Activated gamma-delta T cell treated with anti-CD3 and anti-CD28 coated beads, Interleukin-2, amount 50 U/mL, for 16 hours (primary cell): ENCODE results near the gene PSD.

Experiments
- DNase-seq: peaks from one replicate; pipeline ENCODE4 v3.0.0-alpha.2; 2020; ENCODE audit warnings: low read depth

Gene PSD

DNA sequence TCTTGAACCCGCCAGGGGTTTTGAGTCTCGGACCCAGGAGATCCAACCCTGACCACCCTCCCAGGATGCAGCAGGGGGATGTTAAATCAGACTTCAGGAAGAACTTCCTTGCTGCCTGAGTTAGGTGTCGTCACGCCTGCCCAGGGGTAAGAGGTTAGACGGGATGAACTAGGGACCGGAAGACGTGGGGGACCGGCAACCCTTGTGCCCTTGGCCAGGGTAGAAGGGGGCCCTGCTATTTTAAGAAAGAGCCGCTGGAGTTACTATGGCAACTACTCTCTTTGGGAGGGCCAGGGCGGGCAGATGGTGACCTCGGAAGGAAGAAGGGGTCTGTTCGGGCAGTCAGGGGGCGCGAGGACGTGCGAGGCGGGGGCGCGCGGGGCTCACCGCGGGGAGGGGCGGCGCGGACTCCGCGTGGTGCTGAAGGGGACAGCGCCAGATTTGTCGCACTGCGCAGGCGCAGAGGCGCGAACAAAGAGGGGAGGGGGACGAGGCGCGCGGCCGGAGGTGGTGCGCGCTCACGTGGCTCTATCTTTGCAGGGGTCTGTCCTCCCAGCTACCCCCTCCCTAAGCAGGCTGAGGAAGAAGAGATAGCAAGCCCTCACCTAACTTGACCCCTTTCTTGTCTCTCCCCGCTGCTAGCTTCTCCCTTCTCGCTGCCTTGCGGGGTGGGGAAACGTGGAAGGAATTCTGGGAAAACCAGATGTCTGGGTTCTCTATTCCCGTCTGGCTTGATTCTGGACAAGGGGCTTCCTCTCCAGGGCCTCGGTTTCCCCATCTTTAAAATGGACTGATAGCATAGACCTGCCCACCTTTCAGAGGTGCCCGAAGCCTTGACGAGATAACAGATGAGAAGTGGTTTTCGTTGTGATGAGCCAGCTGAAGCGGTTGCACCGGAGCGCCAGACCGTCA is 940 bp upstream of the PSD start:
- peak; percentile 42 for DNase-seq

DNA sequence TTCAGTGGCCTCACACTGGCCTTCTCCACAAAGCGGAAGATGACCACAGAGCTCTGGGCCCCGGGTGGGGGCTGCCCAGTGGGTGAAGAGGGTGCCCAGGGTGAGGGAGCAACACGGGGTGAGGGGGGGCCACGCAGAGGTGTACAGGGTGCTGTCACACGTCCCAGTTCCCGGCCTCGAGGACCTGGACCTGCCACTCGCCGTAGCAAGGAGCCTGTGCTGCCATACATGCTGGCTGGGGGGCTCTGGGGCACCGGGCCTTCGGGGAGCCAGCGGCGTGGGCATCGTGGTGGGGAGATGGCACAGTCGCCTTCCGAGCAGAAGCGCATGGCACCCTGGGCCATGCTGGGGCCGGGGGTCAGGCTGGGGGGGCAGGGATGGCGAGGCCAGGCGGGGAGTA is 1.9 kb downstream of the PSD start:
- DNase-seq: no peak

DNA sequence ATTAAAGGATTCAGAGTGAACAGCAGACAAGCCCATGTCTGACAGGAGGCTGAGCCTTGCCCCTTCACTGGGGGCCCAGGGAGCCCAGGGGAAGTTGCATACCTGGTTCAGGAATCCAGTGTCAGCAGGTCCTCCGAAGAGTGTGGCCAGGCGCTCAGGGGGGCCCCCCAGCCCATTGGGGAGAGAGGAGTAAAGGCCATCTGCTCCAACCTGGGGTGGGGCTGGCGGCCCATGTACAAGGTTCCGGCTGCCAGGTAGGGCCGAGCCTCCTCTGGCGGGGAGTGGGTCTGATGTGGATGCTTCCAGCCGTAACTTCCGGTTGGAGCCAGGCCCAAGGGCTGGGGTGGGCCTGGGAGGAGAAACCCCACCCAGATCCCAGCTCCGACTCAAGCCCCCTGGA is 2.3 kb downstream of the PSD start:
- DNase-seq: no peak

DNA sequence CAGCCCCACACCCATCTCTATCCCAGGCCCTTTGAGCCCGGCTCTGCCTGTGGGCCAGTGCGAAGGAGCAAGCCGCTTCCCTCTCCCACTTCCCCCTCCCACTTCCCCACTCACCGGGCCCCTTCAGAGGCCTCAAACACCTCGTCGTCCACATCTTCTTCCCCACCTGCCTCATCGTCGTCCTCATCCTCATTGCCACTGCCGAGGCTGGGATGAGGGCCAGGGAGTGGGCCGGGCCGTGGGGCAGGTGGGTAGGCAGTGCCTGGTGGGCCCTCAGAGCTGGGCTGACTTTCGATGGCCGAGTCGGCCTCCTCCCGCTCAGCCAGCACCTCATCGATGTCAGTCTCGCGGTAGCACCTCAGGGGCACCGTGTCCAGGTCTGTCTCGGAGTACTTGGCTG is 3.8 kb downstream of the PSD start:
- DNase-seq: no peak

DNA sequence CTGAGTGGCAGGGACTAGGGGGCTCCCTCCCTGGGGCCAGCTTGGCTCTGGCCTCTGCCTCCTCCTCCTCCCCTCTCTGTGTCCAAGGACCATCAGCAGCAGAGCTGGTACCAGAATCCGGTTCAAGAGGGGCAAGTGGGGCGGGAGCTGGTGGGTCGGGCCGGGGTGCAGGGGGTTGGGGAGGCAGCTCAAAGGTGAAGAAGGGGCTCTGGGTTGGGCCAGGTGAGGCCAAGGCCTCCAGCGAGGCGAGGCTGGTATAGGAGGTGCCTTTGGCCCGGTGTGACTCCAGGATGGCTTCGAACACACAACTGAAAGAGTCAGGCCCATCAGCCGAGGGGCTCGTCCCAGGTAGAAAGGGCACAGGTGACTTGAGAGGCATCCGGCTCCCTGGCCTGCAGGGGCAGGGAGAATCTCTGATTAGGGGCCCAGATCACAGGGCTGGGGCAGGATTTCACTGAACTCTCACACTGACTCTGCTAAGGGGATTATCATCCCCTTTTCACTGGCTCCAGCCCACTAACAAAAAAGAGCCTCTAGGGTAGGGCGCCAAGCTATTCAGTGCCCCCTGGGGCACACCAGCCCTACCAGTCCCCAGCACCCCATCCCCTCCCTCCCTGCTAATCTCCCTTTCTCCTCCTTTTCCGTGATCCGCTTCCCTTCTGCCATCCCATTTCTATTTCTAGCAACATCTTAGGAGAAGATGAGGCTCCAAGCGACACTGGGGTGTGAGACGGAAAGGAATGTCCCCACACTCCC is 4.6 kb downstream of the PSD start:
- no peak for DNase-seq

DNA sequence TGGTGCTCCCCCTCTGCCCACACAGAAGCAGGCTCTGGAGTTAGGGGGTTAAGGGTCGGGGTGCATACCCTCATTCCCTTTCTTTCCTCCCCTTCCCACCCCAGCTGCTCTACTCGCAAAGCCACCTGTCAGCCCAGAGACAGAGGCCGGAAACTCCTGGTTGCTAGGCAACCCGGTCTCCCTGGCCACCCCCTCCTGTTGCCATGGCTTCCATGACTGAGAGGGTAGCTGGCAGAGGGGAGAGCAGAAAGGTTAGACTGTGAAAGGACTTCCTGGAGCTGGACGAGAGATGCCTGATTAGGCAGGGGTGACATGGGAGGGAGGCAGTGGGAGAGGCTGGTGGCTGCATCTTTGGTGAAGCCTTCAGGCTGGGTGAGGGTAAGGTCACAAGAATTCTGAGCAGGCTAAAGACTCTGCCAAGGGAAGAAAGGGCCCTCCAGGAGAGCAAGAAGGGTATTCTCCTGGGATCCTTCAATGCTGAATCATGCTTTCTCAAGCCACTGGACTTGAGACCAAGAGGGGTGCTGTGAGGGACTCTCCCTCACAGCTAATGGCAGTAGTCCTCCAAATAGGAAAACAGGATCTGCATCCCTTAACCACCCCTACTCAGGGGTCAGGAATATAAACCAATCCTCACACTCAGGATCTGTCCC is 5.4 kb downstream of the PSD start:
- DNase-seq: no peak

DNA sequence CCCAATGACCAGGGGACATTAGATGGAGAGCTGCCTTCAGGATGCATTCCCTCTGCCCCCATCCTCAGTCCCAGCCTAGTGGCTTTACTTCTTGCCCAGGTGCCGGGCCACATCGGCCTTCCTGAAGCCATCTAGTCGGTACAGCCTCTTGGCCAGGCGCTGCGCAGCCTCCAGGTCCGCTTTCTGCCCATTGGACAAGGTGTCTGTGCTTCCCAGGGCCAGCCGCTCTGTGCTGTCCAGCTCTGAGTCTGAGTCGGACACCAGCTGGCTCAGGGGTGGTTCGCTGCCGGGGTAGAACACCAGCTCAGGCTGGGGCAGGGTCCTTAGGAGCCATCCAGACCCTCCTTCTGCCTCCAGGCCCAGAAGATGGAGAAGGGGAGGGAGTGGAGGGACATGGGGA is 6.3 kb downstream of the PSD start:
- no peak for DNase-seq

DNA sequence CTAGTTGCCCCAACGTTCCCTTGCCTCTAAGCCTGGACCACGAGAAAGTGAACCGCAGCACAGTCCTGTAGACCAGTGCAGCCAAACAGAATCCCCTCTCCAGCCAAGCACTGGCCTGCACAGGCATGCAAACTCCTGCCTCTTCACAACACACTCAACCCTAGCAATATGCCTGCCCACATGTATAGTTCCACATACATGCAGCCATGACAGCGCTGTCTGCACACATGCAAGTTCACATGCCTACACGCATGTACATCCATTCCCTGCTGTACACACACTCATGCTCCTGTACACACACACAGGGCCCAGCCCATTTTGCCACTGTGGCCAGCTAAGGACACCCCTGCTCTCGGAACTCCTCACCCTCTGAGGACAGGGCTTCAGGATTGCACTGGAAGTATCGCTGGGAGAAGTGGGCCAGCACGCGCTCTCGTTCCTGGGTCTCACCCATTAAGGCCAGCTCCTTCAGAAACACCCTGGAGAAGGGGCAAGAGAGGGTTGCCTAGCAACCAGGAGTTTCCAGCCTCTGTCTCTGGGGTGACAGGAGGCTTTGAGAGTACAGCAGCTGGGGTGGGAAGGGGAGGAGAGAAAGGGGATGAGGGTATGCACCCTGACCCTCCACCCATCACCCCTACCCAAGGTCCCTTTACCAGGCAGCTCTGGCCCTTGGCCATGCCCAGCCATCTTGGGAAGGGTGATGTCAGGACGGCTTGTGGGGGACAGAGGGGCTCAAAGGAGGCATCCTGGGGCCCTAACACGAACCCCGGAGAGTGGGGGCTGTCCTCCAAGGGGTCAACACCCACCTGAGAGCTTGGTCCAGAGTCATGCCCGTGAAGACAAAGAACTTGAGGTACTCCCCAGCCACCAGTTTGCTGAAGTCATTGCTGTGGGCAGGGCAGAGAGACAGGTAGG is 7.0 kb downstream of the PSD start:
- no peak for DNase-seq

DNA sequence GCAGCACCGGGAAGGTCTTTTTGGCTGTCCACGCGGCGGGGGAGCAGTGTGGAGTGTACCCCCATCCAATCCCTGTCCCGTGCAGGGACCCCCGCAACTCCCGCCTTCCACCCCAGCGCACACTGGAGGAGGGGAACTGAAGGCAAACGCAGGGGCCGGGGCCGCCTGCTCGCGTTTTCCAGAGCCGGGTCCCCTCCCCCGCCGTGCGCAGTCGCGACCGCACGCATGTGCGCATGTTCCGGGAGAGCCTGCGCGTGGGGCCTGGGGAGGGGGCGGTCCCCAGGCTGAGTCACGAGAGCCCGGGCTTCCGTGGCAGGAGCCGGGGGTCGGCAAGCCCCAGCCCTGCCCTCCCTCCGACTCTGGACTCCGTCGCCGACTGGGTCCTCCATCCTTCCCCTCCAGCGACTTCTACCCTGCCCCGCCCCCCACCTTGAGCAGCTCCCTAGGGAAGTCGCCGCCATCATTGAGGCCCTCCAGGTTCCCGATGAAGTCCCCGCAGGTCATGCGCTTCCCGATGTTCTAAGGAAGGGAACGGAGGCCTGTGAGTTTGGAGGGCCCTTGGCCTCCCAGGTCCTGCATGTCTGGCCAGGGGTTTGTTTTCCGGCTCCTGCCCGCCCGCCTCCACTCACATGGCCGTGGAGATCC is 8.0 kb downstream of the PSD start:
- DNase-seq: no peak

DNA sequence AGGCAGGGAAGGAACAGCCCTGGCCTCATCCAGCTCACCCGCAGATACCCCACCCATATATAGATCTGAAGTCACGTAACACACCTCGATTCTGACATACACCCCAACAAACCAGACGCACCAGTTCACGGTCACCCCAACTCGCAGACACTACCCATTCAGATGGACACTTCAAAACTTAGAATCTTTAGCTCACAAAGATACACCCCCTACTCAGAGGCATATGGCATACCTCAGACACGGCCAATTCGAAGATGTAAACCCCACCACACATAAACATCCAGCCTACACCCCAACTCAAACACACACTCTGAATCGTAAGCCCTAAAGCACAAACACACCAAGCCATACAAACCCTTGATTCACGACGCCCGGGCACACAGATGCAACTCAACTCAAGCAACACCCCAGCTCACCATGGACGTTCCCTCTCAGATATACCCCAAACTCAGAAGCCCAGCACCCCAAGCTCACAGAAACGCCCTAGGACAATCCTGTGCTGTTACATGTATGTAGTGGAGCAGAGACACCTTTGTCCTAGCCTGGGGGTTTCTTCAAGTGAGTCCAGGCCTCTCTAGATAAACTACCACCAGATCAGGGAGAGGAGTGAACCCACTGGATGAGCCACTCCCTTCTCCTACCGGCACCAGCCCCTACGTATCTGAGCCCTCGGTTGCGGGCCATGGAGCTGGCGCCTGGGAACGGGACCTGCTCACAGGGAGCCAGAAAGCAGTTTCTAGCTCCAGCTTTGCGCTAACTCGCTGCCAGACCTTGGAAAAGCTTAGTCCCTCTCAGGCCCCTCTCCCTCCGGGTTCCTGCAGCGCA is 8.8 kb downstream of the PSD start:
- no peak for DNase-seq

DNA sequence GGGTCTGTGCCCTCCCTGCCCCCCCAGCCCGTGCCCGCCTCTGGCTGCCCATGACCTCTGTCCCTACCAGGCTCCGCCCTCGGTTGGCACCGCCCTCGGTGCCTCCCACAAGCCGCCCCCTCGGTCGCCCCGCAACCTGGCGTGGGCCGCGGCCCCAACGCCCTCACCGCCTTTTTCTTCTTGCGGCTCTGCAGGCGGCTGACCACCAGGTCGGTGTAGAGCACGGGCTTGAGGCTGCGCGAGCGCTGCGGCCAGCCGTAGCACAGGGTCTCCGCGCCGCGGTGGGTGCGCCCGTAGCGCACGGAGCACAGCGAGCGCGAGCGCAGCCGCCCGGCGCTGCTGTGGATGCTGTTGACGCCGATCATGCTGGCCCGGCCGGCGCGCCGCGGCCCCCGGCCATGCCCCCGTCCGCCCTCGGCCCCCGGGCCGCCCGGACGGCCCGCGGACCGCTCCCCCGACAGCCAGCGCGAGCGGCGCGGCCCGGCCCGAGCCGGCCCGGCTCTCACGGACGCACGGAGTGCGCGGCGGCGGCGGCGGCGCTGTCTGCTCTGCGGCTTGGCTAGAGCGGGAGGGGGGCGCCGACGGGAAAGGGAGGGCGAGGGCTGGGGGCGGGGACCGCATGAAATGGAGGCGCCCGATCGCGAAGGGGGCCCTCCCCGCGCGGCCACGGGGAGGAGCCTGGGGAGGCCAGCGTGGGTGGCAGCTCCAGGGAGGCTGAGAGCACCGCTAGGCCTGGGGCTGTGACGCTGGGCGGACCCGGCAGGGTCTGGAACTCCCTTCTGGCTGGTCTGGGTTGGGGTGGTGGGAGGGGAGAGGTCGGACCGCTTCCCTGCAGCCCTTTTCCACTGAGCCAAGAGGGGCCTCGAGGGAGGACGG is 9.6 kb downstream of the PSD start:
- DNase-seq: peak; percentile 67

DNA sequence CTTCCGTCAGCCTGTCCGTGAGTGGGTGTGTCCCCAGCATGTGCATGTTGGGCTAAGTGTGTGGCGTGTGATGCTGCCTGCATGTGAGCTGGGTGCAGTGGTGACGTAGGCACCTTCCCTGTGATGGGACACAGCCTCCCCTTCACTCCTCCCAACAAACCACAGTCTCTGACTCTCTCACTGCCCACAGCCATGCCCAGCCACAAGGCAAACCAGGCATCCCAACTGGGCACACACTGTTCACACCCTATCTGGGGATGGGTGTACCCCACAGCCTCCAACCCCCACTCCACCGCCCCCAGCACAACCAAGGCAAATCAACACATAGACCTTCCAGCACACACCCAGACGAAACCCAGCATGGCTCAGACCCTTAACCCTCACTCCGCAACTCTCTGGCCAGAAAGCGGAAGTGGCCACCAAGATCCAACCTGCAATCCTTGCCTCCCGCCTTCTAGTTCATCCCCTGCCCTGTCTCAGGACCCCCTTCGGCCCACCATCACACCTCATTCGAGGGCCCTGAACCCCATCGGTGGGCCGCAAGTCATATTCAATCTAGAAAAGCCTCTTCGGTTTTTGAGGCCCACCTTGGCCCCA is 10.4 kb downstream of the PSD start:
- DNase-seq: no peak

DNA sequence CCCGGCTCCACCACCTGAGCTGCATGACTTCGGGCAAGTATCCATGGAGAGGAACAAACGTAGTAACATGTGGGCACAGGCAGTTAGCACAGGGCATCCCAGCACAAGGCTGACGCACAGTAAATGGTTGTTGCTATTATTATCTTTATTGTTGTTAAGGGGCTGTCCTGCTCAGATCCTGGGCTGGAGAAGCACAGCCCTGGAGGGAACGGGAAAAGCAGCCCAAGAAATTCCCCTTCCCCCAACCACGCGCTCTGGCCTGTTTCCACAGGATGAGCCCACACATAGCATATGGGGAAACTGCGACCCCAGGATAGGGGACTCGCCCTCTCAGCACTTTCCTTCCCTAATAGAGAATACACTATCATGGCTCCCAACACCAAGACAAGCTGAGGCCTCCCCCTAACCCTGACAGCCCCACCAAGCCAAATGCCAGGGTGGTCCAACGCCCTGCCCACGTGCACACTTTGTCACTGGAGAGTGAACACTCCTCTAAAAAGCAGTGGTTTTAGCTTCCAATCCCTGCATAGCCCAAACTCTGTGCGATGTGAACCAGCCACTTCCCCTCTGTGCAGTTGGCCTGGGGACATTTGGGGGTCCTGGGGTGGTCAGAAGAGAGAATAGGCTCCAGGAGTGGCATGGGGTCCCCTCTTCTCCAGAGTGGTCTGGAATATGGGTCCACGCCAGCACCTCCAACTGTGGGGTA is 11.0 kb downstream of the PSD start:
- no peak for DNase-seq

DNA sequence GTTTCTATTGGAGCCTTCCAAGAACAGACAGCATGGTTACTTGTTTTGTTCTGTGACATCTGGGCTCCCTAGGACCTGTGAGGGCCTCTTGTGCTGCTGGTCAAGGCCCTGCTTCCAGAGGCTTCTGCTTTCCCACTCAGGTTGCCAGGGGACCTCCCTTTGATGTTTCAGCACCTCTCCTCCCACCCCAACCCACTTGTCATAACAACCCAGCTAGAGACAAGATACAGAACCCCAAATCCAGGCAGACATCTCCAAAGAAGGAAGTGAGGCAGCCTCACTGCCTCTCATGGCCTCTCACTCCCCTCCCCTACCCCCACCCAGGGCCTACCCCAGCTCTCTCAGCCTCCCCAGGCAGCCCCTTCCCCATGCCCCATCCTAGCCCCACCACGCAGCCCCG is 11.8 kb downstream of the PSD start:
- no peak for DNase-seq

DNA sequence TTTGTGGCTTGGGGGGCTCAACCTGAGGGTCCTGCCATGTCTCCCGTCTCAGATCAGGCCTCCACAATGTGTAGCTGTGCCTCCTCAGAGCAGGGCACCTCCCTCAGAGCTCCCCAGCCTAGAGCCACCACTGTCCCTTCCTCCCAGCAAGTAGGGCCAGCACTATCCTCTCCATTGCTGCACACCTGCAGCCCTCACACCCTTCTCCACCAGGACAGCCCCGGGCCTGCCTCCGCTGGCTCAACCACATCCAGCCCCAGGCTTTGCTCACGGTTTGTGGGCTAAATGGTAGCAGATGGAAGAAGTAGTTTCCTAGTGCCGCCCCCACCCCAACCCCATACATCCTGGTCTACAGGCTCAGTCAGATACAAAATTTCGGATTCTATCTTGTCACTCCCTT is 13.0 kb downstream of the PSD start:
- DNase-seq: no peak

DNA sequence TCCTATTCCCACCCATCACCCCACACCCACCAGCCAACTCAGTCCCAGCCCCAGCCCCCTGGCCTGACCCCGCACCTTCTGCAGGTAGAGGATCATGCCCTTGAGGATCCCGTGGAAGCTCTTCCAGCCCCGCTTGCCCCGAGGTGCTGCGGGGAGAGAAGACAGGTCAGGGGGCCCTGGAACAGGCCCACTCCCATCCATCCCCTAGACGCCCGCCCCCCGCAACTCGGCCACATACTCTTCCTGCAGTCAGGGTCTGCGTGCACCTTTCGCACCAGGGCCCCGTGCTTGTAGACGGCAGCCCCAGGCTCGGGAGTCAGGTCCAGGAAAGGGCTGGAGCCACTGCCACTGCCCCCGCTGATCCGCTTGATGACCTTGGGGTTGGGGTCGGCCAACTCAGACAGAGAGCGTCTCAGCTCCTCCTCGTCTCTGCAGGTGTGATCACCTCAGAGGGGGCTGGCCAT is 13.4 kb downstream of the PSD start:
- DNase-seq: no peak

DNA sequence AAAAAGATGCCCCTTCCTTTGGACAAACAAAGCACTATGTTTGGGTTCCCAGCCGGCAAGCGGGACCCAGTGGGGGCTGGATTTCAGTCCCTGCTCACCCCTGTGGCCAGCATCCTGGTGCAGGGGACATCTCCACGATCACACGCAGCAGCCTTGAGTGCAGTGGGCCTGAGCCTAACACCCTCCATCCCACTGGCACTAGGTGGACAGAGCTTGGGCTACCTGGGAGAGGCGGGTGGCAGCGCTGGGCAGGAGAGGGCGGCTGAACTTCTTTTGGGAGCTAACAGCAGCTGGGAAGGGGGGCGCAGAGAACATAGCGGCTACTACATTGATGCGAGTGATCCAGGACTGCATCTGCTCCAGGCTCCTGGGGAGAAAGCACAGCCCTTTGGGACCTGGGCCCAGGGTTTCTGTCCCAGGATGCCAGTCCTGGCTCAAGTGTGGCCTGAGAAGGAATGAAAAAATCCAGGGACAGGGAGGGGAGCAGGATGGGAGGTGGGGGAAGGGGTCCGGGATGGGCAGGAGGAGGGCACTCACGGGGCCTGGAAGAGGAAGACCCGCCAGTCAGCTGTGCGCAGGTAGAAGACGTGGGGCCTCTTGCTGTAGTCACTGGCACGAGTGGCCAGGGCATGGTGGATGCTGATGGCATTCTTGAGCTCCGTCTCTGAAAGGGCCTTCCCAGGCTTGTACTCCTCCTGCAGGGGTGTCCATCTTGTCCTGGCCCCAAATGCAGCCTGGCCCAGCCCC is 14.1 kb downstream of the PSD start:
- DNase-seq: no peak

DNA sequence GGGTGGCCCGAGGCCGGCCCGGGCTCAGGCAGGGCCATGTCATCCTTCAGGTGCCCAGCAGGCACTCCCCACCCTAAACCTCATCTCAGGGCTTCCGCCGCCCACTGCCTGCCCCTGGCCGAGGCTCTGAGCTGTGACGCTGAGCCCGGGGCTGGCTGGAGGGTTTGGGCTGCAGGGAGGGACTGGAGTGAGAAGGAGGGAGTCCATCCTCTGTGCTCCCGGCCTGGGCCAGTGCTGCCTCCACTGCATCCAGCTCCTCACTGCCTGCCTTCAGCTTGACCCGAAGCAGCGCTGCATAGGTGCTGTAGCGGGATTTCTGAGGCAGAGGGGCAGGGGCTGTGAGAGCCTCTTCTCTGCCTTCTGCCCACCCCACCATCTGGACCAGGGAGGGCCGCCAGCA is 15.5 kb downstream of the PSD start:
- DNase-seq: no peak
